Hypothalamus (tissue), 51 donors: Measurements from ENCODE around the gene PIP5K1B.

Experiments
- DNase-seq, 51 donors: peaks; one replicate each; lab custom pipeline; 2025; lab: John Stamatoyannopoulos, UW

Gene PIP5K1B

GRCh38 chr9:68731857-68732256, 26.8 kb downstream of the PIP5K1B start:
- DNase-seq: no peak

- no peak for DNase-seq
Observed at GRCh38 chr9:68732405-68733020, 27.5 kb downstream of the PIP5K1B start.

- DNase-seq: no peak
Observed at GRCh38 chr9:68733021-68733405, 28.0 kb downstream of the PIP5K1B start.

- no peak for DNase-seq
Observed at GRCh38 chr9:68738358-68738757, 33.3 kb downstream of the PIP5K1B start.

- no peak for DNase-seq
Observed at GRCh38 chr9:68739621-68740174, 34.7 kb downstream of the PIP5K1B start.

GRCh38 chr9:68740561-68740960, 35.5 kb downstream of the PIP5K1B start:
- DNase-seq: no peak

- DNase-seq: no peak
Observed at GRCh38 chr9:68741234-68741633, 36.2 kb downstream of the PIP5K1B start.

GRCh38 chr9:68741704-68742332, 36.8 kb downstream of the PIP5K1B start:
- DNase-seq: no peak

GRCh38 chr9:68742333-68742730, 37.3 kb downstream of the PIP5K1B start:
- DNase-seq: no peak

- DNase-seq: no peak
Observed at GRCh38 chr9:68744426-68744825, 39.4 kb downstream of the PIP5K1B start.

GRCh38 chr9:68746525-68746924, 41.5 kb downstream of the PIP5K1B start:
- DNase-seq: no peak

GRCh38 chr9:68747043-68747533, 42.0 kb downstream of the PIP5K1B start:
- DNase-seq: no peak

- no peak for DNase-seq
Observed at GRCh38 chr9:68749135-68749534, 44.1 kb downstream of the PIP5K1B start.

GRCh38 chr9:68749579-68750159, 44.6 kb downstream of the PIP5K1B start:
- DNase-seq: no peak

GRCh38 chr9:68750255-68750654, 45.2 kb downstream of the PIP5K1B start:
- peak in 1 of 51 donors; percentile 5 for DNase-seq

- no peak for DNase-seq
Observed at GRCh38 chr9:68750786-68751185, 45.7 kb downstream of the PIP5K1B start.

GRCh38 chr9:68751556-68751955, 46.5 kb downstream of the PIP5K1B start:
- no peak for DNase-seq

GRCh38 chr9:68755051-68755450, 50.0 kb downstream of the PIP5K1B start:
- DNase-seq: no peak

- DNase-seq: no peak
Observed at GRCh38 chr9:68755752-68756151, 50.7 kb downstream of the PIP5K1B start.

- no peak for DNase-seq
Observed at GRCh38 chr9:68759981-68760673, 55.1 kb downstream of the PIP5K1B start.

GRCh38 chr9:68760674-68761333, 55.8 kb downstream of the PIP5K1B start:
- DNase-seq: no peak
